ENCODE measurements around the gene IKZF2.

GRCh38 chr2:213065583-213066442, 85.6 kb downstream of the IKZF2 start:
- TF ChIP-seq USF2 (IDR thresholded peaks at IDR 0.05; ENCODE audit: borderline replicate concordance, low read depth, low read length) = no peak
- no peak for TF ChIP-seq TAF1 (IDR thresholded peaks at IDR 0.05; ENCODE audit: borderline replicate concordance, low read depth, low read length)
- no peak for TF ChIP-seq REST (IDR thresholded peaks at IDR 0.05; ENCODE audit: low read depth, low read length)
- no peak for TF ChIP-seq PRDM15 (CRISPR knock-in tag; IDR thresholded peaks at IDR 0.05)
- no peak for TF ChIP-seq PML (IDR thresholded peaks at IDR 0.05; ENCODE audit: low read length)

All from GM12878 (cell line).